BJ (cell line): Measurements from ENCODE around the gene KSR1. TPM values are rescaled to one million over a fixed set of nuclear protein-coding genes. Genes with fewer than 3 reads are reported as not detected.

Experiments used
- CTCF ChIA-PET: fragments of 350-600 bp; formaldehyde crosslinking; extraction: SDS; loops from one replicate; lab custom pipeline; 2021; ENCODE audit warnings: antibody characterized with exemption, inconsistent platforms; lab: Yijun Ruan, JAX
- POLR2A ChIA-PET: fragments of 300-600 bp; sonication (Branson Sonifier 250); formaldehyde crosslinking; extraction: SDS; loops from one replicate; lab custom pipeline; 2021; ENCODE audit warnings: antibody characterized with exemption; lab: Charles Lee
- DNase-seq: peaks from one replicate; pipeline ENCODE4 v3.0.0-alpha.2; 2011; ENCODE audit warnings: low read depth
- H3K27me3 ChIP-seq: 2 replicates; pipeline ENCODE4 v1.6.0; 2011; ENCODE audit warnings: low read length; ENCODE audit not compliant: control insufficient read depth, insufficient read depth
- H3K36me3 ChIP-seq: 2 replicates; pipeline ENCODE4 v1.5.1; 2011; ENCODE audit warnings: low read length; ENCODE audit not compliant: control insufficient read depth, insufficient read depth
- H3K4me3 ChIP-seq: 2 replicates; pipeline ENCODE4 v1.5.1; 2011; ENCODE audit warnings: low read depth, mild to moderate bottlenecking, control low read depth, low read length
- polyA plus RNA-seq: library from polyadenylated mRNA; depleted of rRNA; stranded (reverse); fragments of >200 nt; gene quantifications from 2 replicates; pipeline ENCODE4 v1.2.3, GENCODE V29; 2011
- TF ChIP-seq, protein P1 (sequence below): IDR thresholded peaks from 2 replicates; pipeline ENCODE4 v1.5.1; 2011; ENCODE audit warnings: low read depth, mild to moderate bottlenecking, control low read depth, inconsistent platforms, low read length, moderate library complexity; ENCODE audit not compliant: insufficient read depth

Gene KSR1
- polyA plus RNA-seq, 1 experiment = 6.8 TPM

DNA sequence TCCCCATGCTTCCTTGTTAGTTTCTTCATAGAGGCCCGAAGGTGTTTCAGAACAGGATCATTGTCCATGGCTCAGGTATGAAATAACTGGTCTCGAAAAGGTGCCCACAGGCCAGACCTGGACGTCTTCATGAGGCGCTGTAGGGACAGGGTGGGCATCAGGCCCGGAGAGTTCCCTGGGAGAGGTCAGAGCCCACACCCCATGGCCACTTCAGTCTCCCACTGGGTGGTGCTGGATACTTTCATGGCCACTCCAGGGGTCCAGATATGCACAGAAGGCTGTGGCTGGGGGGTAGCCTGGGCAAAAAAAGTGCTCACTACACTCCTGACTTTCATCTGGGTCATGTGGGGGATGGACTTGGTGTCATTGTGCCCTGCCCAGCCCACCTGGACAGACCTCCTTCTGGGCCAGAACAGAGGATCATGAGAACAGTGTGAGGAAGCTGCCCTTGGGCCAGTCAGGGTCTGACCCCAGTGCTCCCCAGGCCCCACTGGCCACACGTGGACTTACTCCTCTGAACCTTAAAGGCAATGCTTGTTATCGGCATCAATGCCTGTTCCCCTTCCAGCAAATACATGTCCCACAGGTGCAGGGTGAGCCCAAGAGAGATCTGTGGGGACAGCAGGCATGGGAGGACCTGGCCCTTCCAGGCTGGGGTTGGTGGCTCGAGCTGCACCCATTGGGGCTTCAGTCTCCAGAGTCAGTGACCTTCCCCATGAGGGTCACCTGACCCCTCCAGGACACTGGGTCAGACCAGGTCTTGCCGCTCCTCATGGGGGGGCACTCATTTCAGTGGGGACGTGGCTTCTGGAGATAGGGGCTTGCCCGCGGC is 211.6 kb downstream of the KSR1 start:
- ChIA-PET CTCF (no interaction called here), POLR2A (no interaction called here)
- DNase-seq = no peak
- Histone ChIP-seq H3K36me3 (no peaks in the 10 kb centered on the region), H3K27me3 (no peaks in the 10 kb centered on the region), H3K4me3 (no peak overlapping the region)
- TF ChIP-seq, protein P1, sequence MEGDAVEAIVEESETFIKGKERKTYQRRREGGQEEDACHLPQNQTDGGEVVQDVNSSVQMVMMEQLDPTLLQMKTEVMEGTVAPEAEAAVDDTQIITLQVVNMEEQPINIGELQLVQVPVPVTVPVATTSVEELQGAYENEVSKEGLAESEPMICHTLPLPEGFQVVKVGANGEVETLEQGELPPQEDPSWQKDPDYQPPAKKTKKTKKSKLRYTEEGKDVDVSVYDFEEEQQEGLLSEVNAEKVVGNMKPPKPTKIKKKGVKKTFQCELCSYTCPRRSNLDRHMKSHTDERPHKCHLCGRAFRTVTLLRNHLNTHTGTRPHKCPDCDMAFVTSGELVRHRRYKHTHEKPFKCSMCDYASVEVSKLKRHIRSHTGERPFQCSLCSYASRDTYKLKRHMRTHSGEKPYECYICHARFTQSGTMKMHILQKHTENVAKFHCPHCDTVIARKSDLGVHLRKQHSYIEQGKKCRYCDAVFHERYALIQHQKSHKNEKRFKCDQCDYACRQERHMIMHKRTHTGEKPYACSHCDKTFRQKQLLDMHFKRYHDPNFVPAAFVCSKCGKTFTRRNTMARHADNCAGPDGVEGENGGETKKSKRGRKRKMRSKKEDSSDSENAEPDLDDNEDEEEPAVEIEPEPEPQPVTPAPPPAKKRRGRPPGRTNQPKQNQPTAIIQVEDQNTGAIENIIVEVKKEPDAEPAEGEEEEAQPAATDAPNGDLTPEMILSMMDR = no peak

DNA sequence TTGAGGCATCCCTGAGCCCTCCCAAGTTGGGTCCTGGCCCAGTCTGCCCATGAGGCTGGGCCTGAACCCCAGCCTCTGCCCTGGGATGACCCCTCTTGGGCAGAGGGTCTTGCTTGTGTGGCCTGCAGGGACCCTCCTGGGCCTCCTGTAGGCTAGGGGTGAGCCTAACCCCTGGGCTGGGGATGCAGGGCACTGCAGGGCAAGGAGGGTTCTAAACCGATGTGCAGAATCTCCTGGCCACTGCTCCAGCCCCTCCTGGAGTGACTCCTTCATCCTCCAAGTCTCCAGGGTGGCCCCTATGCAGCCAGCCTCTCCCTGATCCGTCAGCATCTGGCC is 212.2 kb downstream of the KSR1 start:
- Histone ChIP-seq H3K4me3 (no peak overlapping the region), H3K27me3 (no peaks in the 10 kb centered on the region), H3K36me3 (no peaks in the 10 kb centered on the region)
- POLR2A ChIA-PET = no interaction called here
- CTCF ChIA-PET = no interaction called here
- DNase-seq = no peak
- TF ChIP-seq, protein P1 = no peak

DNA sequence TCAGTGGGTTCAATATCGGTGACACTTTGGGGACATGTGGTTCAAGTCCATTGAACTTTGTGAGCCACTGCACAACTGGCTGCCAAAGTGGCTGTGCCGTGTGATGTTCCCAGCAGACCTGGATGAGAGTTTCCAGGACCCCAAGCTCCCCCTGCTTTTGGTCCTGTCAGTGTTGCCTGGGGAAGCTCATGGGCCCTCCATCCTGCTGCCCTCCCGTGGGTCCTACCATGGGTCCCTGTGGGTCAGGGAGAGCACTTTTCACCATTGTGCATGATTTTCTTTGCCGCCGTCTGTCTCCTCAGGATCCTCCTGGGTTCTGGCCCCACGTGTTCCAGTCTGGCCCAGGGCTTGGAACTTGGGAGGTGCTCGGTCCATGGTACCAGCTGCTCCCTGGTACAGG is 212.9 kb downstream of the KSR1 start:
- TF ChIP-seq, protein P1 = no peak
- CTCF ChIA-PET = interaction anchor here (0.9 to 1.2 kb wide), 2 partner anchors 18 to 87 kb away, joined by 3 to 4 read pairs; no protein-coding TSS in a partner anchor
- no peak overlapping the region for H3K4me3 ChIP-seq
- DNase-seq = no peak
- H3K36me3 ChIP-seq = no peaks in the 10 kb centered on the region
- POLR2A ChIA-PET = no interaction called here
- H3K27me3 ChIP-seq = no peaks in the 10 kb centered on the region

DNA sequence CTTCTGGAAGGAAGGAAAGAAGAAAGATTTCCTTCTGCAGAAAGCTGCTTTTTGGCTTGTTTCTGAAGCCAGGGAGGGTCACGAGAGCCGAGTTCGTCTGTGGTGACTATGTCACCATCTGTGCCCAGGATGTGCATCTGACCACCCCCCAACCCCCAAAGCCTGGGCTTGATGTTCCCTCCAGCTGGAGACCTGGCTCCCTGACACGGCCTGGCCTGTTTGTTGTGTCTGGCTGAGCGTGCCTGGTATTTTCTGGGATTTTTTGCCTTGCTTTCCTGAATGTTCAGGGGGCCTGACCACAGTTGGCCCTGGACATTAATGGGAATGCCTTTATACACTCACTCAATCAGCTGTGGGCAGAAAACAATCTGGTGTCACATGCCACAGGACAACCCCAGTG is 213.6 kb downstream of the KSR1 start:
- CTCF ChIA-PET = interaction anchor here (1.1 to 1.2 kb wide), 2 partner anchors 15 to 19 kb away, joined by 3 read pairs; no protein-coding TSS in a partner anchor
- H3K36me3 ChIP-seq = no peaks in the 10 kb centered on the region
- H3K27me3 ChIP-seq = no peaks in the 10 kb centered on the region
- H3K4me3 ChIP-seq = no peak overlapping the region
- DNase-seq = no peak
- TF ChIP-seq, protein P1 = no peak
- POLR2A ChIA-PET = no interaction called here

DNA sequence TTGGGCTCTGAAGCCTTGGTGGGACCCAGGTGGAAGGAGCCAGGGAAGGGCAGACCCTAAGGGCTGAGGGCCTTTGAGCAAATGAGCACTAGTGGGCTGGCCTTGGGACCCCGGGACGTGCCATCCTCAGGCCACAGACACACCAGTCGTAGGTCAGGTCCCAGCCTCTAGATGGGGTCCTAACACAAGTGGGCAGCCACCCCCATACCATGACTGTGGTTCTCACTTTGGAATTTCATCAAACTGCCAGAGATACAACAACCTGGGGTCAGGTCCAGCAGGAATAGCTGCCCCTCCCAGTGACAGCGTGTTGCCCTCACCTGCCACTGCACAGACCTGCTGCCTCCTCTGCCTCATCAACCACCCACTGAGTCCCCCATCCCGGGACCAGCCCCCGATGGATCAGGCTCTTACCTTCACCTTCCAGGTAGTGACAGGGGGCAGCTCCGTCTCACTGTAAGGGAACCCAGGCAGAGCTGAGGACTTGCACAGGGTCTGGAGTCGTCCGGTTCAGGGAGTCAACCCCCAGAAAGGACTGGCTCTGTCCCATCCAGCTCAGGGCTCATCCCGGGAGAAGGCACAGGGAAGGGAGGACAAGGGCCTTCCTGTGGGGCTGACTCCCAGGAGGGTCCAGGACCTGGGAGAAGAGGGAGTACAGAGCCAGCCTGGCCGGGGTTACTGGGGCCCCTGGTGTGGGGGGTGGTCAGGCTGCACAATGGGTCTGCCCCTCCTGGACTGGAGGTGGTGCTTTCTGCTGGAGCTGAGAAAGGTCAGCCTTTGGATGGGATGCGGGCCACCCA is 214.7 kb downstream of the KSR1 start:
- POLR2A ChIA-PET = no interaction called here
- CTCF ChIA-PET = interaction anchor here (1.1 to 1.5 kb wide), 2 partner anchors 16 kb away, joined by 3 read pairs; no protein-coding TSS in a partner anchor

More for the DNA sequence above, 214.7 kb downstream of the KSR1 start:
- H3K4me3 ChIP-seq = no peak overlapping the region
- no peaks in the 10 kb centered on the region for H3K27me3 ChIP-seq
- no peaks in the 10 kb centered on the region for H3K36me3 ChIP-seq
- DNase-seq = no peak
- TF ChIP-seq, protein P1 = no peak
